Measurements from ENCODE around the gene F2RL3.

DNA sequence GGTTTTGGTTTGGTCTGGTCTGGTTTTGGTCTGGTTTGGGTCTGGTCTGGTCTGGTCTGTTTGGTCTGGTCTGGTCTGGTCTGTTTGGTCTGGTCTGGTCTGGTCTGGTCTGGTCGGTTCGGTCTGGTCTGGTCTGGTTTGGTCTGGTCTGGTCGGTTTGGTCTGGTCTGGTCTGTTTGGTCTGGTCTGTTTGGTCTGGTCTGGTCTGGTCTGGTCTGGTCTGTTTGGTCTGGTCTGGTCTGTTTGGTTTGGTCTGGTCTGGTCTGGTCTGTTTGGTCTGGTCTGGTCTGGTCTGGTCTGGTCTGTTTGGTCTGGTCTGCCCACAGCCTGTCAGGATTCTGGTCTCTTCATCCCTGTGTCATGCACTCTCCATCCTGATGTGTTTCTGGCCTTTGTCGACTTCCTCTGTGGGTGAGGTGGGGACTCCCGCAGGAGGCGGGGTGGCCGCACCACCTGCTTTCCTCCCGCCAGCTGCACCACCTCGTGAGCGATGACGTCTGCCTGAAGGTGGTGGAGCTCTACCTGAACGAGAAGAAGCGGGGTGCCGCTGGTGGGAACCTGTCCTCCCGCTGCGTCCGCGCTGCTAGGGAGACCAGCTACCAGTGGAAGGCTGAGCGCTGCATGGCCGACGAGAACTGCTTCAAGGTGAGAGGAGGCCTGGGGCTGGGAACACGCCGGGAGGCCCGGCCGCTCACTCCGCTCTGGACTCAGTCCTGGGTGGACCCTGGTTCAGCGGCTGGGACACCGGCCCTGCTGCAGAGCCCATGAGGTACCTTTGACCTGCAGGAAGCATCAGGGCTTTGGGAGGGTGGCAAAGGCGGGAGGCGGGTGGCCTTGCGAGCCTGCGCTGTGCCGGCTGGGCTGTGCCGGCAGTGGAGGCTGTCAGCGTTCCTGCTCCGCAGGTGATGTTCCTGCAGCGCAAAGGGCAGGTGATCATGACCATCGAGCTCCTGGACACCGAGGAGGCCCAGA, 12.9 kb upstream of the F2RL3 start:
- TF ChIP-seq POLR2A (IDR thresholded peaks at IDR 0.05): no peak
- TF ChIP-seq, protein P1, sequence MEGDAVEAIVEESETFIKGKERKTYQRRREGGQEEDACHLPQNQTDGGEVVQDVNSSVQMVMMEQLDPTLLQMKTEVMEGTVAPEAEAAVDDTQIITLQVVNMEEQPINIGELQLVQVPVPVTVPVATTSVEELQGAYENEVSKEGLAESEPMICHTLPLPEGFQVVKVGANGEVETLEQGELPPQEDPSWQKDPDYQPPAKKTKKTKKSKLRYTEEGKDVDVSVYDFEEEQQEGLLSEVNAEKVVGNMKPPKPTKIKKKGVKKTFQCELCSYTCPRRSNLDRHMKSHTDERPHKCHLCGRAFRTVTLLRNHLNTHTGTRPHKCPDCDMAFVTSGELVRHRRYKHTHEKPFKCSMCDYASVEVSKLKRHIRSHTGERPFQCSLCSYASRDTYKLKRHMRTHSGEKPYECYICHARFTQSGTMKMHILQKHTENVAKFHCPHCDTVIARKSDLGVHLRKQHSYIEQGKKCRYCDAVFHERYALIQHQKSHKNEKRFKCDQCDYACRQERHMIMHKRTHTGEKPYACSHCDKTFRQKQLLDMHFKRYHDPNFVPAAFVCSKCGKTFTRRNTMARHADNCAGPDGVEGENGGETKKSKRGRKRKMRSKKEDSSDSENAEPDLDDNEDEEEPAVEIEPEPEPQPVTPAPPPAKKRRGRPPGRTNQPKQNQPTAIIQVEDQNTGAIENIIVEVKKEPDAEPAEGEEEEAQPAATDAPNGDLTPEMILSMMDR (IDR thresholded peaks at IDR 0.05): no peak
